ENCODE measurements around the gene CTSW.
"Not testable (repeated sequence)": the region's sequence is repeated elsewhere in the genome, so short reads cannot be mapped to it uniquely, and the experiment has no call there.

Gene CTSW

DNA sequence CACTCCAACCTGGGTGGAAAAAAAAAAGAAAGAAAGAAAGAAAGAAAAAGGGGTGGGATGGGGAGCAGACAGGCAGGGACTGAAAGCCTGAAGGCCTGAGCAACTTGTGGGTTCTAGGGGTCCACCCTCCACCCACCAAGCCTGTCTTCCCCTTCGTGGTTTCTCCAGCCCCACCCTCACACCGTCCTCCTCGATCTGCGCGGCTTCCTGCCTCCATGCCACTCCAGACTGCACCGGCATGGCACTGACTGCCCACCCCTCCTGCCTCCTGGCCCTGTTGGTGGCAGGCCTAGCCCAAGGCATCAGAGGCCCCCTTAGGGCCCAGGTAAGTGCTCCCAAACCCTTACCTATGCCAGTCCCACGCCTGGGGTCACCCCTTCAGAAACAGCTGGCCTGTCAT, at the start of gene CTSW:
CTSW (plus strand) TSS at position 221 of the 400 bp plus-strand sequence; CDS start at position 239, 18 bp downstream.
- DNase-seq (ENCODE audit: low read depth in 2 of 2), result no peak

- DNase-seq (ENCODE audit: low read depth in 2 of 2), result not testable (repeated sequence)
Measured at GRCh38 chr11:65832231-65832630, 47.4 kb upstream of the CTSW start.

DNA sequence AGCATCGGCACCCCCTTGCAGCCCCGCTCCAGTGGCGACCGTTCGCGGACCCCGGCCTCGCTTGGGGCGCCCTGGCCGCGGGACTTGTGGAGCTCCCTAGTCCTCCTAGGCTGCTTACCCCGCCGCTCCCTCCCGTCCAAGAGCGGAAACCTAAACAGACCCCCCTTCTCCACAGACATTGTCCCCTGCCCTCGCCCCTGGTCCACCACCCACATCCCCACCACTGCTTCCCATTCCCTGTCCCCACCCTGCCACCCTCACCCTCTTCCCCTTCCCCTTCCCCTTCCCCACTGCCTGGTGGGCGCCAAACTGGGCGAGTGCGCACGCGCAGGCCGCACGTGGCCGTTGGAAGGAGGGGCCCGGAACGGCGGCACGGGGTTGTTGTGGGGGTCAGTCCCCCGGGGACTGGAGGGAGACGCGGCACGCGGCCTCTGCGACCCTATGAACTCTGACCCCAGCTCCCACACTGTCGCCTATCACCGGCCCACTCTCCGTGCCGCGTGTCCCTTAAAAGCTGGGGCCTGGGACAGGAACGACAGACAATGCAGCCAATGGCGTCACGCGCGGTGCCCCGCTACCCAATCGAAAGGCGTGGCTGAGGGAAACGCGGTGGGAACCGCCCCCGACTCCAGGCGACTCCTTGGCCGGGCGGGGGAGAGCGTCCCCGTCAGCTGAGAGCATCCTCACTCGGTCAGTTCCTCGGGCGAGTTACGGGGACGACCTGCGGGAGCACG, 46.2 kb upstream of the CTSW start, which contains the start of gene SNX32:
SNX32 (plus strand) TSS at position 667 of the 734 bp plus-strand sequence. CDS start 103 bp downstream, outside the sequence.
- DNase-seq (ENCODE audit: low read depth in 2 of 2), result peak; percentile 92 to 93

- DNase-seq (ENCODE audit: low read depth in 2 of 2), result no peak
Measured at GRCh38 chr11:65834202-65834601, 45.4 kb upstream of the CTSW start.

DNA sequence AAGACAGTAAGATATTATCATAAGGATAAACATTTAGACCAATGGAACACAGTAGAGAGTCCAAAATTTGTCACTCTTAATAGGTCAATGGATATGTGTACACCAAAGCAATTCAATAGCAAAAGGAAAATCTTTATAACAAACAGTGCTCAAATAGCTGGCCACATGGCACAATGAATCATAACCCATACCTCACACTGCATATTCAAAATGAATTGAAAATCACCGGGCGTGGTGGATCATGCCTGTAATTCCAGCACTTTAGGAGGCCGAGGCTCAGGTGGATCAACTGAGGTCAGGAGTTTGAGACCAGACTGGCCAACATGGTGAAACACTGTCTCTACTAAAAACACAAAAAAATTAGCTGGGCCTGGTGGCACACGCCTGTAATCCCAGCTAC, 37.5 kb upstream of the CTSW start:
- DNase-seq (ENCODE audit: low read depth in 2 of 2), result no peak

- no peak for DNase-seq (ENCODE audit: low read depth in 2 of 2)
Measured at GRCh38 chr11:65843811-65844210, 35.8 kb upstream of the CTSW start.

- no peak for DNase-seq (ENCODE audit: low read depth in 2 of 2)
Measured at GRCh38 chr11:65844231-65844872, 35.3 kb upstream of the CTSW start.

GRCh38 chr11:65847746-65848145, 31.9 kb upstream of the CTSW start:
- DNase-seq (ENCODE audit: low read depth in 2 of 2), result no peak

DNA sequence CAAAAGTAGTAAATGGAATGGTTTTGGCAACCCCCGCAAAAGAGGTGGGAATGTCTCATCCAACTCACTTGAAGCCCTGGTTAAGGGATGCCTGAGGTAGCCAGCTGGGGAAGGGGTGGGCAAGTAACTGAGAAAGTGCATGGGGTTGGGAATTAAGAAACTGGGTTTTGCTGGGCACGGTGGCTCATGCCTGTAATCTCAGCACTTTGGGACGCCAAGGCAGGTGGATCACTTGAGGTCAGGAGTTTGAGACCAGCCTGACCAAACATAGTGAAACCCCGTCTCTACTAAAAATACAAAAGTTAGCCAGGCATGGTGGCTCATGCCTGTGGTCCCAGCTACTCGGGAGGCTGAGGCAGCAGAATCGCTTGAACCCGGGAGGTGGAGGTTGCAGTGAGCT, 30.9 kb upstream of the CTSW start:
- not testable (repeated sequence) for DNase-seq (ENCODE audit: low read depth in 2 of 2)

DNA sequence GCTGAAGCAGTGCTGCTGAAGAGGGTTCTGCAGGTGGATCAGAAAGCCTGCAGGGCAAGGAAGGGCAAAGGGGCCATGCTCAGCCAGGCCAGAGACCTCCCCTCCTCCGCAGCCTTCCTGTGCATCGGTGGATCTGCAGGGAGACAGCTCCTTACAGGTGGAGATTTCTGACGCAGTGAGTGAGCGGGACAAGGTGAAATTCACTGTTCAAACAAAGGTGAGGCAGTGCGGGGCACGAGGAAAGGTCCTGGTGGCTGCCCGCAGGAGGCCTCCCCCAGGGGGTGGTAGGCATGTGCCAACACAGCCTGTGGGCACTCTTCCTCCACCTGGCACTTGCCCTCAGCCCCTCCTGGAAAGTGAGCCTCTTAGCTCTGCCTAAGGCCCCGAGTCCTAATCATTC, 30.3 kb upstream of the CTSW start:
- DNase-seq (ENCODE audit: low read depth in 2 of 2), result no peak

GRCh38 chr11:65849771-65850216, 29.8 kb upstream of the CTSW start:
- no peak for DNase-seq (ENCODE audit: low read depth in 2 of 2)

DNA sequence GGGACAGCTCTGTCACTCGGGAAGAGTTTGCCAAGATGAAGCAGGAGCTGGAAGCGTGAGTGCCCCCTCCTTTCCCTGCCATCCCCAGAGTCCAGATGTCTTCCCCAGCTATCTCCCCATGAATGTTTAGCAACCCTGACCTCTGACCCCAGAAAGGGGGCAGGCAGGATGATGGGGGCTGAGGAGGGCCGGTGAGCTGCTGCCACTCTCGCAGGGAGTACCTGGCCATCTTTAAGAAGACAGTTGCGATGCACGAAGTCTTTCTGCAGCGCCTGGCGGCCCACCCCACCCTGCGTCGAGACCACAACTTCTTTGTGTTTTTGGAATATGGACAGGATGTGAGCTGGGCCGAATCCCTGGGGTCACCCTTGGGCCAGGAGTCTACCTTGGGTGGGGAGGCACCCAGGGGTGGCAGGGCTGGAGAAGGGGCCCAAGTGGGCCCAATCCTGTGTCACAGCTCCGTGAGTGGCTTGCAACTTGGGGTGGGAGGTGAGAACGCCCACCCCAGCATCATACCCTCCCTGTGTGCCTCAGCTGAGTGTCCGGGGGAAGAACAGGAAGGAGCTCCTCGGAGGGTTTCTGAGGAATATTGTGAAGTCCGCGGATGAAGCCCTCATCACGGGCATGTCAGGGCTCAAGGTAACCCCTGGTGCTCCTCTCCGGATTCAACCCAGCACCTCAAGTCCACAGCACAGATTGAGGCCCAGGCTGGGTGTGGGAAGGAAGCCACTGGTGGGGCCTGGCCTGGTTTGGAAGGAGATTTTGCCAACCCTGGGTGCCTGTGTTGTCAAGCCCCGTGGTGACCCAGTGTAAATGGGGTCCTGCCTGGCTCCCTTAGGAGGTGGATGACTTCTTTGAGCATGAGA, 29.2 kb upstream of the CTSW start:
- no peak for DNase-seq (ENCODE audit: low read depth in 2 of 2)

DNA sequence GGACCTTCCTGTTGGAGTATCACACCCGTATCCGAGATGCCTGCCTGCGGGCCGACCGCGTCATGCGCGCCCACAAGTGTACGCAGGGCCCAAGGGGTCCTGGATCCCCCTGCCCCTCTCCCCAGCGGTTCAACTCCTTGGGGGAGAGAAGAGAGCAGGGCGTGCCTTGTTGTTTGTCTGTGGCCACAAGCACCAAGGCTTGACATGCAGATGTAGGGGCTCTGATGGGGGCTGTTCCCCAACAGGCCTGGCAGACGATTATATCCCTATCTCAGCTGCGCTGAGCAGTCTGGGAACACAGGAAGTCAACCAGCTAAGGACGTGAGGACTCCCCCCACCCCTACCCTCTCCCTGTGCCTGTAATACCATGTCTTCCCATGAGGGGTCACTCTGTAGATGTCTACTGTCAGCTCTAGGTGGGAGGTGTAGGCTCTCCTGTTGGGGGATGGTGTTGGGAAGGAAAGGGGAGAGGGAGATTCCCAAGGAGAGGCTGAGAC, 28.5 kb upstream of the CTSW start:
- no peak for DNase-seq (ENCODE audit: low read depth in 2 of 2)

- DNase-seq (ENCODE audit: low read depth in 2 of 2), result no peak
Measured at GRCh38 chr11:65851811-65852507, 27.7 kb upstream of the CTSW start.

DNA sequence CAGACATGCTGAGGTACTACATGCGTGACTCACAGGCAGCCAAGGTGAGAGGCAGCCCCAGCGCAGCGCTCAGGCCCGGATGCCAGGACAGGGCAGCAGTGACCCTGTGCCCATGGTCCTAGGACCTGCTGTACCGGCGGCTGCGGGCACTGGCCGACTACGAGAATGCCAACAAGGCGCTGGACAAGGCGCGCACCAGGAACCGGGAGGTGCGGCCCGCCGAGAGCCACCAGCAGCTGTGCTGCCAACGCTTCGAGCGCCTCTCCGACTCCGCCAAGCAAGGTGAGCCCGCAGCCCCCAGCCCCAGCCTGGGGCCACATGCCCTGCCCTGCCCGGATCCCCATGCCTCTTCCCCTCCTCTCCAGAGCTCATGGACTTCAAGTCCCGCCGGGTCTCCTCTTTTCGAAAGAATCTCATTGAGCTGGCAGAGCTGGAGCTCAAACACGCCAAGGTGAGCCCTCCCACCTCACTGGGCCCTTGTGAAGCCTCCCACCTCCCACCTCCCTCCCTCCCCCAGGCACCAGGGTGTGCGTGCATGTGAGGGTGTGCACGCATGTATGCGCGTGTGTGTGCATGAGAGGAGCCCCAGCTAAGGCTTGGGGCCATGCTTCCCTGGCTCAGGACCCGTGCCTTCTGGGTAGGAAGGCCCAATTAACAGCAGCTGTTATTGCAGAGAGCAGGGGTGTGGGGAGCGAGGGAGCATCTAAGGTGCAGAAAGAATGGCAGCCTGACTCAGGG, 27.0 kb upstream of the CTSW start:
- no peak for DNase-seq (ENCODE audit: low read depth in 2 of 2)

DNA sequence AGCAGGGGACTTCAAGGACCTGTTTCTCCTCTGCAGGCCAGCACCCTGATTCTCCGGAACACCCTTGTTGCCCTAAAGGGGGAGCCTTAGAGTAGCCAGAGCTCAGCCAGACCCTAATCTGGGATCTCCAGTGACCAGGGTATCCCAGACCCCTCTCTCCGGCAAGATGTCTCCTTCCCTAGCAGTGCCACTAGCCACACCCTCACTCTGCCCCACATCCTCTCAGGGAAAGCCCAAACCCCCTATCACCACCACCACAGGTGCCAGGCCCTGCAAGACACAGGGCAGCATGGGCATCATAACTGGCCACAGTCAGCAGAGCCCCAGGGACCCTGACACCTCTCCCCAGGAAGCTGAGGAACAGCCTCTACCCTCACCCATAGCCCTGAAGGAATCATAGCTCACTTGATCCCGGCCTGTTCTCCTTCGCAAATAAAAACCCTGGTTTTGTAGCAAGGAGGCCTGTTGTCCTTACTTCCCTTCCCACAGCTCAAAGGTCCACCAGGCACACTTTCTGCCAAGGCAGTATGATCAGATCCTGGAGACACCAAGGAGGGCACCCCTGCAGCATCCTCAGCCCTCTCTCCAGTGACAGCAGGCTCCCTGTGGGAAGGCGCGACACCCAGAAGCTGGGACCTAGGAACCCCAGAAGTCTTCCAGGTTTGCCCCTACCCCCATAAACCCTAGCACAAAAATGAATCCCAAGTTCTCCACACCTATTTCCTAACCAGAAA, 26.2 kb upstream of the CTSW start:
- no peak for DNase-seq (ENCODE audit: low read depth in 2 of 2)

- DNase-seq (ENCODE audit: low read depth in 2 of 2), result no peak
Measured at GRCh38 chr11:65854161-65854592, 25.5 kb upstream of the CTSW start.

GRCh38 chr11:65854852-65855837, 24.5 kb upstream of the CTSW start:
- DNase-seq (ENCODE audit: low read depth in 2 of 2), result no peak

DNA sequence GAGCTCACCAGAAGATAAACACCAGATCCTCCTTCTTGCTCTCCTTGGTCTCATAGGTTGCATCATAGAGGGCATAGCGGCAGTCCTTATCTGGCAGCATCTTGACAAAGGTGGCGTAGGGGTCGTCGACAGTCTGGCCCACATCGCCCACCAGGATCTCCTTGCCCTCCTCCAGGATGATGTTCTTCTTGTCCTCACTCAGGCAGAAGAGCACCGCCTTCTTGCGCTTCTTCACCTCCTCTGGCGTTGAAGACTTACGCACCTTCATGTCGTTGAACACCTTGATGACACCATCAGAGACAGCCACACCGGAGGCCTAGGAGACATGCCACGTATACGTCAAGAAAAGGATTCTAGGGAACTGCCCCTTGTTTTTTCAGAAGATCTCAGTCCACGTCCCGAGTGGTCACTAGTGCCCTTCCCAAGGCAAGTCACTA, 23.7 kb upstream of the CTSW start:
- no peak for DNase-seq (ENCODE audit: low read depth in 2 of 2)

Measured in stimulated activated CD8-positive, alpha-beta memory T cell treated with anti-CD3 and anti-CD28 coated beads, Interleukin-7, amount 100 ng/mL, for 4 hours (primary cell).